ENCODE measurements around the gene HPSE2. TPM values are rescaled to one million over a fixed set of nuclear protein-coding genes. Genes with fewer than 3 reads are reported as not detected.

The HPSE2 gene
- total and polyA plus RNA-seq, 3 experiments from 2014 or later, result 0.07 to 1.2 TPM; not detected in 1

- H3K4me3 ChIP-seq (ENCODE audit: low read length), result no peak overlapping the region
- H3K4me1 Mint-ChIP-seq, result no peaks in the 10 kb centered on the region
- no peaks in the 10 kb centered on the region for H3K9me3 ChIP-seq (ENCODE audit: low read length)
- H3K27me3 ChIP-seq (ENCODE audit: insufficient read depth, low read length, poor library complexity, severe bottlenecking), result no peaks in the 10 kb centered on the region
- no peak overlapping the region for H3K27ac ChIP-seq (ENCODE audit: low read depth, low read length)
- POLR2A ChIA-PET, result no interaction called here
- H3K27me3 Mint-ChIP-seq, result peaks cover 0 to 10% of the 10 kb centered on the region in 2 donors
- no peaks in the 10 kb centered on the region for H3K4me1 ChIP-seq (ENCODE audit: insufficient read depth, low read length)
- CTCF ChIA-PET, result no interaction called here
- H3K9me3 Mint-ChIP-seq, result peaks cover 0 to 2% (median 0%) of the 10 kb centered on the region in 5 donors
- no peaks in the 10 kb centered on the region for H3K36me3 ChIP-seq (ENCODE audit: insufficient read depth, low read length)
- no peak overlapping the region for H3K4me3 Mint-ChIP-seq
- no peaks in the 10 kb centered on the region for H3K36me3 Mint-ChIP-seq
- H3K27ac Mint-ChIP-seq, result no peak overlapping the region
- no peak for DNase-seq
Measured at GRCh38 chr10:98624963-98625362, 610.7 kb downstream of the HPSE2 start.

GRCh38 chr10:98623176-98623575 lies 612.5 kb downstream of the HPSE2 start:
- H3K4me3 ChIP-seq (ENCODE audit: low read length), result no peak overlapping the region
- Mint-ChIP-seq H3K4me1 (no peaks in the 10 kb centered on the region), H3K27ac (no peak overlapping the region), H3K4me3 (no peak overlapping the region), H3K9me3 (no peaks in the 10 kb centered on the region), H3K27me3 (peaks cover 0 to 10% of the 10 kb centered on the region in 2 donors), H3K36me3 (no peaks in the 10 kb centered on the region)
- H3K9me3 ChIP-seq (ENCODE audit: low read length), result no peaks in the 10 kb centered on the region
- H3K36me3 ChIP-seq (ENCODE audit: insufficient read depth, low read length), result no peaks in the 10 kb centered on the region
- ChIA-PET CTCF (no interaction called here), POLR2A (no interaction called here)
- no peaks in the 10 kb centered on the region for H3K4me1 ChIP-seq (ENCODE audit: insufficient read depth, low read length)
- no peaks in the 10 kb centered on the region for H3K27me3 ChIP-seq (ENCODE audit: insufficient read depth, low read length, poor library complexity, severe bottlenecking)
- H3K27ac ChIP-seq (ENCODE audit: low read depth, low read length), result no peak overlapping the region
- DNase-seq, result no peak

GRCh38 chr10:98621630-98622029 lies 614.0 kb downstream of the HPSE2 start:
- Histone ChIP-seq H3K9me3 (ENCODE audit: low read length) (no peaks in the 10 kb centered on the region), H3K4me3 (ENCODE audit: low read length) (no peak overlapping the region), H3K4me1 (ENCODE audit: insufficient read depth, low read length) (no peaks in the 10 kb centered on the region), H3K27me3 (ENCODE audit: insufficient read depth, low read length, poor library complexity, severe bottlenecking) (no peaks in the 10 kb centered on the region), H3K36me3 (ENCODE audit: insufficient read depth, low read length) (no peaks in the 10 kb centered on the region), H3K27ac (ENCODE audit: low read depth, low read length) (no peak overlapping the region)
- H3K4me3 Mint-ChIP-seq, result no peak overlapping the region
- no peaks in the 10 kb centered on the region for H3K9me3 Mint-ChIP-seq
- H3K4me1 Mint-ChIP-seq, result no peaks in the 10 kb centered on the region
- ChIA-PET CTCF (no interaction called here), POLR2A (no interaction called here)
- peaks cover 0 to 10% of the 10 kb centered on the region in 2 donors for H3K27me3 Mint-ChIP-seq
- no peaks in the 10 kb centered on the region for H3K36me3 Mint-ChIP-seq
- no peak for DNase-seq
- H3K27ac Mint-ChIP-seq, result no peak overlapping the region

- ChIA-PET CTCF (no interaction called here), POLR2A (no interaction called here)
- no peaks in the 10 kb centered on the region for H3K9me3 Mint-ChIP-seq
- no peak for DNase-seq
- H3K4me1 ChIP-seq (ENCODE audit: insufficient read depth, low read length), result no peaks in the 10 kb centered on the region
- H3K4me3 Mint-ChIP-seq, result no peak overlapping the region
- no peak overlapping the region for H3K4me3 ChIP-seq (ENCODE audit: low read length)
- no peaks in the 10 kb centered on the region for H3K9me3 ChIP-seq (ENCODE audit: low read length)
- no peaks in the 10 kb centered on the region for H3K4me1 Mint-ChIP-seq
- H3K27ac Mint-ChIP-seq, result no peak overlapping the region
- peaks cover 0 to 14% of the 10 kb centered on the region in 2 donors for H3K27me3 Mint-ChIP-seq
- no peaks in the 10 kb centered on the region for H3K27me3 ChIP-seq (ENCODE audit: insufficient read depth, low read length, poor library complexity, severe bottlenecking)
- no peaks in the 10 kb centered on the region for H3K36me3 Mint-ChIP-seq
- H3K27ac ChIP-seq (ENCODE audit: low read depth, low read length), result no peak overlapping the region
- H3K36me3 ChIP-seq (ENCODE audit: insufficient read depth, low read length), result no peaks in the 10 kb centered on the region
Measured at GRCh38 chr10:98620503-98620902, 615.1 kb downstream of the HPSE2 start.

GRCh38 chr10:98619446-98619845 lies 616.2 kb downstream of the HPSE2 start:
- Mint-ChIP-seq H3K4me1 (no peaks in the 10 kb centered on the region), H3K27ac (no peak overlapping the region), H3K27me3 (peaks cover 0 to 14% of the 10 kb centered on the region in 2 donors), H3K4me3 (no peak overlapping the region), H3K36me3 (no peaks in the 10 kb centered on the region), H3K9me3 (no peaks in the 10 kb centered on the region)
- Histone ChIP-seq H3K27me3 (ENCODE audit: insufficient read depth, low read length, poor library complexity, severe bottlenecking) (no peaks in the 10 kb centered on the region), H3K27ac (ENCODE audit: low read depth, low read length) (no peak overlapping the region), H3K4me1 (ENCODE audit: insufficient read depth, low read length) (no peaks in the 10 kb centered on the region), H3K36me3 (ENCODE audit: insufficient read depth, low read length) (no peaks in the 10 kb centered on the region), H3K4me3 (ENCODE audit: low read length) (no peak overlapping the region), H3K9me3 (ENCODE audit: low read length) (no peaks in the 10 kb centered on the region)
- ChIA-PET CTCF (no interaction called here), POLR2A (no interaction called here)
- DNase-seq, result no peak

- H3K9me3 ChIP-seq (ENCODE audit: low read length), result no peaks in the 10 kb centered on the region
- H3K4me1 ChIP-seq (ENCODE audit: insufficient read depth, low read length), result no peaks in the 10 kb centered on the region
- Mint-ChIP-seq H3K4me1 (no peaks in the 10 kb centered on the region), H3K4me3 (no peak overlapping the region), H3K27ac (no peak overlapping the region), H3K36me3 (no peaks in the 10 kb centered on the region), H3K27me3 (peaks cover 0 to 18% of the 10 kb centered on the region in 2 donors), H3K9me3 (no peaks in the 10 kb centered on the region)
- H3K4me3 ChIP-seq (ENCODE audit: low read length), result no peak overlapping the region
- ChIA-PET POLR2A (interaction anchor here (0.5 kb wide), 1 partner anchor 188 kb away, joined by 3 read pairs; no protein-coding TSS in a partner anchor), CTCF (no interaction called here)
- no peak for DNase-seq
- H3K36me3 ChIP-seq (ENCODE audit: insufficient read depth, low read length), result no peaks in the 10 kb centered on the region
- no peak overlapping the region for H3K27ac ChIP-seq (ENCODE audit: low read depth, low read length)
- H3K27me3 ChIP-seq (ENCODE audit: insufficient read depth, low read length, poor library complexity, severe bottlenecking), result no peaks in the 10 kb centered on the region
Measured at GRCh38 chr10:98617906-98618520, 617.6 kb downstream of the HPSE2 start.

GRCh38 chr10:98613446-98613845 lies 622.2 kb downstream of the HPSE2 start:
- peaks cover 0 to 24% of the 10 kb centered on the region in 2 donors for H3K27me3 Mint-ChIP-seq
- no peak for DNase-seq
- no peak overlapping the region for H3K27ac ChIP-seq (ENCODE audit: low read depth, low read length)
- ChIA-PET POLR2A (no interaction called here), CTCF (no interaction called here)
- H3K9me3 ChIP-seq (ENCODE audit: low read length), result no peaks in the 10 kb centered on the region
- no peaks in the 10 kb centered on the region for H3K4me1 Mint-ChIP-seq
- H3K27me3 ChIP-seq (ENCODE audit: insufficient read depth, low read length, poor library complexity, severe bottlenecking), result no peaks in the 10 kb centered on the region
- no peaks in the 10 kb centered on the region for H3K9me3 Mint-ChIP-seq
- no peak overlapping the region for H3K27ac Mint-ChIP-seq
- no peak overlapping the region for H3K4me3 ChIP-seq (ENCODE audit: low read length)
- no peak overlapping the region for H3K4me3 Mint-ChIP-seq
- H3K36me3 Mint-ChIP-seq, result no peaks in the 10 kb centered on the region
- H3K4me1 ChIP-seq (ENCODE audit: insufficient read depth, low read length), result no peaks in the 10 kb centered on the region
- H3K36me3 ChIP-seq (ENCODE audit: insufficient read depth, low read length), result no peaks in the 10 kb centered on the region

- Histone ChIP-seq H3K4me1 (ENCODE audit: insufficient read depth, low read length) (no peaks in the 10 kb centered on the region), H3K36me3 (ENCODE audit: insufficient read depth, low read length) (no peaks in the 10 kb centered on the region), H3K9me3 (ENCODE audit: low read length) (no peaks in the 10 kb centered on the region), H3K27me3 (ENCODE audit: insufficient read depth, low read length, poor library complexity, severe bottlenecking) (no peaks in the 10 kb centered on the region), H3K4me3 (ENCODE audit: low read length) (no peak overlapping the region), H3K27ac (ENCODE audit: low read depth, low read length) (no peak overlapping the region)
- H3K27me3 Mint-ChIP-seq, result peaks cover 2 to 30% of the 10 kb centered on the region in 2 donors
- DNase-seq, result no peak
- H3K4me1 Mint-ChIP-seq, result no peaks in the 10 kb centered on the region
- H3K27ac Mint-ChIP-seq, result no peak overlapping the region
- no peaks in the 10 kb centered on the region for H3K36me3 Mint-ChIP-seq
- POLR2A ChIA-PET, result no interaction called here
- H3K9me3 Mint-ChIP-seq, result no peaks in the 10 kb centered on the region
- H3K4me3 Mint-ChIP-seq, result no peak overlapping the region
- CTCF ChIA-PET, result no interaction called here
Measured at GRCh38 chr10:98611436-98611835, 624.2 kb downstream of the HPSE2 start.

GRCh38 chr10:98610836-98611235 lies 624.8 kb downstream of the HPSE2 start:
- no peak overlapping the region for H3K27ac Mint-ChIP-seq
- H3K4me1 Mint-ChIP-seq, result no peaks in the 10 kb centered on the region
- Histone ChIP-seq H3K4me3 (ENCODE audit: low read length) (no peak overlapping the region), H3K9me3 (ENCODE audit: low read length) (no peaks in the 10 kb centered on the region), H3K36me3 (ENCODE audit: insufficient read depth, low read length) (no peaks in the 10 kb centered on the region), H3K27ac (ENCODE audit: low read depth, low read length) (no peak overlapping the region), H3K27me3 (ENCODE audit: insufficient read depth, low read length, poor library complexity, severe bottlenecking) (no peaks in the 10 kb centered on the region), H3K4me1 (ENCODE audit: insufficient read depth, low read length) (no peaks in the 10 kb centered on the region)
- no peaks in the 10 kb centered on the region for H3K36me3 Mint-ChIP-seq
- ChIA-PET POLR2A (no interaction called here), CTCF (no interaction called here)
- H3K4me3 Mint-ChIP-seq, result no peak overlapping the region
- no peaks in the 10 kb centered on the region for H3K9me3 Mint-ChIP-seq
- H3K27me3 Mint-ChIP-seq, result peaks cover 2 to 28% of the 10 kb centered on the region in 2 donors
- DNase-seq, result no peak
